Epithelial cell of esophagus (primary cell): ENCODE results near the gene MDM1.

Experiments used
- DNase-seq: peaks from one replicate; pipeline ENCODE4 v3.0.0; 2010; ENCODE audit warnings: low read depth
- H3K4me3 ChIP-seq: 2 replicates; pipeline ENCODE4 v1.5.1; 2011; ENCODE audit warnings: mild to moderate bottlenecking, low read length, control low read depth
- CTCF ChIP-seq: IDR thresholded peaks from 2 replicates; pipeline ENCODE4 v1.5.1; 2011; ENCODE audit warnings: low read depth, mild to moderate bottlenecking, low read length, control low read depth, inconsistent platforms; ENCODE audit not compliant: insufficient read depth; ENCODE audit errors: missing control alignments

MDM1 gene

DNA sequence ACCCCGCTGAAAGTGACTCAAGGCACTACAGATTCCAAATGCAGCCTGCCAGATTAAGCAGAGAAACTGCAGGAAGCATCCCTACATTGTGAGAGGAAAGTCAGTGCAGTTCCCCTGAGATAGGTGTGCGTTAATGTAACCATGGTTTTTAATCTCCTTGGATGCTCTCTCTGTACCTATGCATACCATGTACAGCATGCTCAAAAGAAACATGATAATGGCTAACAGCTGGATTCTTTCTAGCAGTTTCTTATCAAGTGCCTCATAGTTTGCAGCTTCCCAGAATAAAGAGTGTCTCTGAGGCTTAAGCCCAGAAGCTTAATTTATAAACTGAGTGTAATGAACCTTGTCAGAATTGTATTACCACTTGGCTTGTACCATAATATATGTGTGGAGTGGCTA is 17.1 kb upstream of the MDM1 start:
- DNase-seq, result no peak
- no peak for TF ChIP-seq CTCF
- H3K4me3 ChIP-seq, result no peak overlapping the region

DNA sequence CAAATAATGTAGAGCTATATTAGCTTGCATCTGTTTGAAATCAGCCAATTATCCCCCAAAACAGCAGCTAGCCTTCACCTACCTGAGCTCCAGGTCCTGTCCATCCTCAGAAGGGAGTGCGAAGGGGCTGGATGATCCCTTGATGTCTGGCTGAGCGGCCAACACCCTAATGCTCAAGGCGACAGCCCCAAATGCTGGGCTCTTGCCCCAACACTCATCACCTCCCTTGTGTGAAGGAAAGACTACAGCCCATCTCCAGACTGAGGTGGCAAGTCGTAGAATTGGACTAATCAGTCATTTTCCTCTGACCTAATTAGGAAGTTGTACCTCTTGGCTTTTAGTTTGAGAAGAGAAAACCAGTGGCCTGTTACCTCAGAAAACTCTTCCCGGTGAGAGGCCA is 16.3 kb upstream of the MDM1 start:
- DNase-seq, result no peak
- no peak overlapping the region for H3K4me3 ChIP-seq
- TF ChIP-seq CTCF, result no peak

DNA sequence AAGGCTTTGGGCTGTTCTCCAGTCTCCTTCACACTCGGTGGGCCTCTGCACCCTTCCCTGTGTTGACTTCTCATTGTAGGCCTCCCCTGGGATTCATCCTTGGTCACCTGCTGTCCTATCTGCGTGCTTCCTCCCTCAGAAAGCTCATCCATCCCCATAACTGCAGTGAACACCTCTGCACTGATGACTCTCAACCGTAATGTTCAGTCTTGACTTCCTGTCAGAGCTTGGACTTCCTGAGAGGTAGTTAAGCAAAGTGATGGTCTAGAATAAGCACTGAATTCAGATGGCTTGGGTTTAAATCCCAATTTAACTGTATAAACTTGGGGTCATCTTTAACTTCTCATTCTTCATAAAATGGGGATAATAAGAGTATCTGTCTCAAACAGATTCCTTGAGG is 13.6 kb upstream of the MDM1 start:
- DNase-seq, result no peak
- no peak overlapping the region for H3K4me3 ChIP-seq
- TF ChIP-seq CTCF, result no peak

DNA sequence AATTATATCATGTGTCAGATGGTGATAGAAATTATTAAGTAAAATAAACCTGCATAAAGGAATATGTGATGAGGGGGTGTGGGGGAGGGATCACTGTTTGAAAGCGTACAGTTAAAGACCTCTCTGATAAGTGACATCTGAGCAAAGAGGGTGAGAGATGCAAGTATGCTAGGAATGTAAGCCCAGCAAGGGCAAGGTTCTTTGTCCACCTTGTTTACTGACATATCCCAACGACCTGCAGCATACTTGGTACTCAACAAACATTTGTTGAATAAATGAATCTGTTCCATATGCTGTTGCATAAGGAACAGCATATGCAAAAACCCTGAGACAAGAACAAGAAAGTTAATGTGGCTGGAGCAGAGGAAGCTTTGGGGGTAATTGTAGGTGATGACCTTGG is 12.0 kb upstream of the MDM1 start:
- no peak for DNase-seq
- no peak overlapping the region for H3K4me3 ChIP-seq
- TF ChIP-seq CTCF, result no peak

- no peak for TF ChIP-seq CTCF
- no peak for DNase-seq
Measured at GRCh38 chr12:68342966-68343365, 10.8 kb upstream of the MDM1 start.

DNA sequence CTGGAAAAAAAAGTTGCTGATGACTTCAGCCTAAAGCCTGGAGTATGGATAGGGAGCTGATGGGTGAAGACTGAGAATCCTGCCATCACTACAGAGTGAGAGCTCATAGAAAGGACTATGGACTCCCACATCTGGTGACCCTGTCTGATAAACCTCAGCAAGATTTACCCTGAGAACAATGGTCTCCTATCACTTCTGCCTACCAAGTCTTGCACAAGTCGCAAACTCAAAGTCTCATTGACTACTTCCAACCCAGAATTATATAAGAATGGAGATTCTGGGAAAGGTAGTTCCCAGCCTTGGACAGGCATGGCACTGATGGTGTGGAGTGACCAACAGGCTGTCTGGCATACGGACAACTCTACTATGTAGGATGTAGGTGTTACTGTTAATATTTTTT is 9.7 kb upstream of the MDM1 start:
- H3K4me3 ChIP-seq, result no peak overlapping the region
- no peak for TF ChIP-seq CTCF
- no peak for DNase-seq

More at GRCh38 chr12:68342966-68343365, 10.8 kb upstream of the MDM1 start:
- H3K4me3 ChIP-seq, result no peak overlapping the region

GRCh38 chr12:68340404-68341270 is 8.5 kb upstream of the MDM1 start:
- TF ChIP-seq CTCF, result no peak
- no peak overlapping the region for H3K4me3 ChIP-seq
- peak; percentile 15 for DNase-seq
